Astrocyte (in vitro differentiated cells and primary cell): ENCODE measurements around the gene SHC1. TPM values are rescaled to one million over a fixed set of nuclear protein-coding genes. Genes with fewer than 3 reads are reported as not detected.

Experiments
- DNase-seq: peaks from one replicate; pipeline ENCODE4 v3.0.0-alpha.2; 2010; ENCODE audit warnings: low read depth
- FAIRE-seq: peaks from 2 replicates; lab custom pipeline; 2011; peaks lifted over from hg19 to GRCh38; lab: Jason Lieb, UNC
- H2AFZ ChIP-seq: 2 replicates; pipeline ENCODE4 v1.6.0; 2012; ENCODE audit warnings: low read depth, low read length, inconsistent platforms
- H3K27ac ChIP-seq: 2 replicates; pipeline ENCODE4 v1.5.1; 2011; ENCODE audit warnings: low read depth, low read length, inconsistent platforms
- H3K27me3 ChIP-seq: 2 replicates; pipeline ENCODE4 v1.6.0; 2011; ENCODE audit warnings: low read length, inconsistent platforms; ENCODE audit not compliant: insufficient read depth
- H3K36me3 ChIP-seq: 2 replicates; pipeline ENCODE4 v1.5.1; 2011; ENCODE audit warnings: low read length, inconsistent platforms; ENCODE audit not compliant: insufficient read depth
- H3K4me1 ChIP-seq: 2 replicates; pipeline ENCODE4 v1.5.1; 2011; ENCODE audit warnings: low read length, inconsistent platforms; ENCODE audit not compliant: insufficient read depth
- H3K4me2 ChIP-seq: 2 replicates; pipeline ENCODE4 v1.6.0; 2012; ENCODE audit warnings: low read length, inconsistent platforms
- H3K4me3 ChIP-seq: 2 replicates; pipeline ENCODE4 v1.5.1; 2011; ENCODE audit warnings: low read depth, mild to moderate bottlenecking, low read length, inconsistent platforms; ENCODE audit not compliant: insufficient read depth
- H3K79me2 ChIP-seq: 2 replicates; pipeline ENCODE4 v1.6.0; 2012; ENCODE audit warnings: mild to moderate bottlenecking, low read length, inconsistent platforms; ENCODE audit not compliant: insufficient read depth
- H3K9ac ChIP-seq: 2 replicates; pipeline ENCODE4 v1.6.0; 2012; ENCODE audit warnings: mild to moderate bottlenecking, low read length, inconsistent platforms
- H3K9me3 ChIP-seq: 2 replicates; pipeline ENCODE4 v1.5.1; 2012; ENCODE audit warnings: low read depth, mild to moderate bottlenecking, low read length, inconsistent platforms; ENCODE audit not compliant: insufficient read depth
- H4K20me1 ChIP-seq: 2 replicates; pipeline ENCODE4 v1.6.0; 2012; ENCODE audit warnings: low read length, inconsistent platforms; ENCODE audit not compliant: insufficient read depth
- H3K27ac Mint-ChIP-seq: one replicate; pipeline ENCODE4 v1.8.0; 2021; ENCODE audit warnings: mild to moderate bottlenecking, mixed read lengths; ENCODE audit not compliant: unreplicated experiment
- H3K27me3 Mint-ChIP-seq: one replicate; pipeline ENCODE4 v1.8.0; 2021; ENCODE audit warnings: low read depth, mixed read lengths; ENCODE audit not compliant: unreplicated experiment
- H3K36me3 Mint-ChIP-seq: one replicate; pipeline ENCODE4 v1.8.0; 2021; ENCODE audit warnings: low read depth, mixed read lengths; ENCODE audit not compliant: unreplicated experiment
- H3K4me1 Mint-ChIP-seq: one replicate; pipeline ENCODE4 v1.8.0; 2021; ENCODE audit warnings: low read depth, mixed read lengths; ENCODE audit not compliant: unreplicated experiment
- H3K4me3 Mint-ChIP-seq: one replicate; pipeline ENCODE4 v1.8.0; 2021; ENCODE audit warnings: mild to moderate bottlenecking, moderate library complexity, mixed read lengths; ENCODE audit not compliant: unreplicated experiment
- H3K9me3 Mint-ChIP-seq: one replicate; pipeline ENCODE4 v1.8.0; 2021; ENCODE audit warnings: mild to moderate bottlenecking, mixed read lengths; ENCODE audit not compliant: unreplicated experiment
- CTCF ChIP-seq: IDR thresholded peaks from 2 replicates; pipeline ENCODE4 v1.5.1; 2011; ENCODE audit warnings: low read depth, mild to moderate bottlenecking, inconsistent platforms, low read length, moderate library complexity; ENCODE audit not compliant: insufficient read depth
- EZH2 ChIP-seq: IDR thresholded peaks from 2 replicates; pipeline ENCODE4 v1.6.1; 2012; ENCODE audit warnings: mild to moderate bottlenecking, low read length, inconsistent platforms; ENCODE audit not compliant: insufficient read depth
- total RNA-seq: library from RNA; stranded (reverse); gene quantifications from 2 replicates; pipeline ENCODE4 v1.2.1, GENCODE V29; 2021

The SHC1 gene
- total RNA-seq, 1 donor from 2014 or later = 397 TPM

- Histone ChIP-seq H3K79me2 (peaks cover 53% of the 10 kb centered on the region), H3K4me2 (no peak overlapping the region), H2AFZ (no peak overlapping the region), H3K36me3 (no peaks in the 10 kb centered on the region), H4K20me1 (peaks cover 47% of the 10 kb centered on the region), H3K9ac (no peak overlapping the region), H3K27ac (no peak overlapping the region), H3K4me1 (peaks cover 15% of the 10 kb centered on the region), H3K27me3 (no peaks in the 10 kb centered on the region), H3K4me3 (no peak overlapping the region), H3K9me3 (no peaks in the 10 kb centered on the region)
- Mint-ChIP-seq H3K27ac (no peak overlapping the region), H3K9me3 (no peaks in the 10 kb centered on the region), H3K4me1 (peaks cover 10% of the 10 kb centered on the region), H3K27me3 (no peaks in the 10 kb centered on the region), H3K36me3 (peaks cover 6% of the 10 kb centered on the region), H3K4me3 (no peak overlapping the region)
- FAIRE-seq (no peak), DNase-seq (no peak)
- TF ChIP-seq CTCF (no peak), EZH2 (no peak)
Observed at GRCh38 chr1:155007251-155007828, 36.8 kb upstream of the SHC1 start.

GRCh38 chr1:155006601-155007101 lies 36.1 kb upstream of the SHC1 start:
- H3K27me3 Mint-ChIP-seq = no peaks in the 10 kb centered on the region
- peaks cover 53% of the 10 kb centered on the region for H3K79me2 ChIP-seq

More at GRCh38 chr1:155006601-155007101, 36.1 kb upstream of the SHC1 start:
- TF ChIP-seq CTCF (no peak), EZH2 (no peak)
- no peak for FAIRE-seq
- Mint-ChIP-seq H3K9me3 (no peaks in the 10 kb centered on the region), H3K36me3 (peaks cover 6% of the 10 kb centered on the region), H3K4me3 (no peak overlapping the region), H3K4me1 (peaks cover 10% of the 10 kb centered on the region), H3K27ac (peak overlapping the region; percentile 42)
- no peak for DNase-seq
- Histone ChIP-seq H3K4me1 (peaks cover 15% of the 10 kb centered on the region), H4K20me1 (peaks cover 45% of the 10 kb centered on the region), H3K27ac (no peak overlapping the region), H3K9me3 (no peaks in the 10 kb centered on the region), H3K4me3 (no peak overlapping the region), H3K27me3 (no peaks in the 10 kb centered on the region), H3K36me3 (no peaks in the 10 kb centered on the region), H3K4me2 (no peak overlapping the region), H3K9ac (no peak overlapping the region), H2AFZ (no peak overlapping the region)
